Measurements from ENCODE around the gene NPPC.

DNA sequence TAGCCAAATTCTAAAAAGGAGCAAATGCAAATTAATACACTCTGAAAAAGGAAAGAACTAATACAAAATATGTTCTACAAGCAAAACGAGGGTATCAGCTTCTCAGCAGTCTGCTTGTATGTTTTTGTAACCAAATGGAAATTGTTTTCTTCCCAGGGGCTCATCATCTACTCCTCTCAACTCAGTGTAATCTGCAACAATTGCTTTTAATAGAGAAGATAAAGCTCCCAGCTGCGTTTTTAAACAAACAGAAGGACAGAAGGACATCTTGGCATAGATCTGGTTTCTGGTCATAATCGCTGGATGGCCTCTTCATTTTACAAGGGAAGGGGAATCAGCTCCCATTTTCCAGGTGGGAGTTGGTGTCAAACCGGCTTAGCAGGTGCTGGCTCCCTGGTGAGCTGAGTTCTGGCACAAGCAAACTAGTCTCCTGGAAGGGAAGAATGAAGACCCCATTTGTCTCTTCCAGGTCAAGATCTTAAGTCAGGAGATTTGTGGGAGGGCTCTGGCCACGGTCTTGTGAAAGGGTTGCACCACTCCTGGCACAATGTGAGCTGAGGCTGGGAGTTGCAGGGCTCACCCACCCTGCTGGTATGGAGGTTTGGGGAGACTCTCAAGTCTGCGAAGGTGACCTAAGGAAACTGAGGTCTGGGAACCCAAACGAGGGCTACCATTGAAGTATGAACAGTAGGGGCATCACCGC lies 41.6 kb downstream of the NPPC start:
- TF ChIP-seq, protein P1, sequence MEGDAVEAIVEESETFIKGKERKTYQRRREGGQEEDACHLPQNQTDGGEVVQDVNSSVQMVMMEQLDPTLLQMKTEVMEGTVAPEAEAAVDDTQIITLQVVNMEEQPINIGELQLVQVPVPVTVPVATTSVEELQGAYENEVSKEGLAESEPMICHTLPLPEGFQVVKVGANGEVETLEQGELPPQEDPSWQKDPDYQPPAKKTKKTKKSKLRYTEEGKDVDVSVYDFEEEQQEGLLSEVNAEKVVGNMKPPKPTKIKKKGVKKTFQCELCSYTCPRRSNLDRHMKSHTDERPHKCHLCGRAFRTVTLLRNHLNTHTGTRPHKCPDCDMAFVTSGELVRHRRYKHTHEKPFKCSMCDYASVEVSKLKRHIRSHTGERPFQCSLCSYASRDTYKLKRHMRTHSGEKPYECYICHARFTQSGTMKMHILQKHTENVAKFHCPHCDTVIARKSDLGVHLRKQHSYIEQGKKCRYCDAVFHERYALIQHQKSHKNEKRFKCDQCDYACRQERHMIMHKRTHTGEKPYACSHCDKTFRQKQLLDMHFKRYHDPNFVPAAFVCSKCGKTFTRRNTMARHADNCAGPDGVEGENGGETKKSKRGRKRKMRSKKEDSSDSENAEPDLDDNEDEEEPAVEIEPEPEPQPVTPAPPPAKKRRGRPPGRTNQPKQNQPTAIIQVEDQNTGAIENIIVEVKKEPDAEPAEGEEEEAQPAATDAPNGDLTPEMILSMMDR (IDR thresholded peaks at IDR 0.05; ENCODE audit: insufficient read depth, low read depth, low read length) = no peak
- no peak for TF ChIP-seq EZH2 (IDR thresholded peaks at IDR 0.05; ENCODE audit: insufficient read depth, low read length)

Measured in astrocyte (in vitro differentiated cells and primary cell).